Ishikawa (cell line): ENCODE data around the gene ZBTB20.

Source experiments
- CEBPB ChIP-seq: IDR thresholded peaks from 2 replicates; pipeline ENCODE4 v1.6.1; 2012
- CREB1 ChIP-seq: IDR thresholded peaks from 2 replicates; pipeline ENCODE4 v1.6.1; 2012; ENCODE audit warnings: low read depth
- EGR1 ChIP-seq: IDR thresholded peaks from 2 replicates; pipeline ENCODE4 v1.6.1; 2012
- EP300 ChIP-seq: IDR thresholded peaks from 2 replicates; pipeline ENCODE4 v1.6.1; 2012; ENCODE audit warnings: borderline replicate concordance
- FOXM1 ChIP-seq: IDR thresholded peaks from 2 replicates; pipeline ENCODE4 v1.6.1; 2012; ENCODE audit warnings: low read depth, borderline replicate concordance
- NFIC ChIP-seq: IDR thresholded peaks from 2 replicates; pipeline ENCODE4 v1.6.1; 2012
- RAD21 ChIP-seq: IDR thresholded peaks from 2 replicates; pipeline ENCODE4 v1.6.1; 2012; ENCODE audit warnings: low read depth
- REST ChIP-seq: IDR thresholded peaks from 2 replicates; pipeline ENCODE4 v1.6.1; 2012; ENCODE audit warnings: low read depth, mild to moderate bottlenecking
- TAF1 ChIP-seq: IDR thresholded peaks from 2 replicates; pipeline ENCODE4 v1.6.1; 2012; ENCODE audit warnings: low read depth, mild to moderate bottlenecking
- TCF12 ChIP-seq: IDR thresholded peaks from 2 replicates; pipeline ENCODE4 v1.6.1; 2012; ENCODE audit warnings: low read depth
- TEAD4 ChIP-seq: IDR thresholded peaks from 2 replicates; pipeline ENCODE4 v1.6.1; 2012
- YY1 ChIP-seq: IDR thresholded peaks from 2 replicates; pipeline ENCODE4 v1.6.1; 2012; ENCODE audit warnings: low read depth
- ZBTB7A ChIP-seq: IDR thresholded peaks from 2 replicates; pipeline ENCODE4 v1.6.1; 2012; ENCODE audit warnings: low read depth
- TF ChIP-seq, protein P1 (sequence below): IDR thresholded peaks from 2 replicates; pipeline ENCODE4 v1.6.1; 2012
- TF ChIP-seq, protein P2 (sequence below): IDR thresholded peaks from 2 replicates; pipeline ENCODE4 v1.6.1; 2012

The ZBTB20 gene

DNA sequence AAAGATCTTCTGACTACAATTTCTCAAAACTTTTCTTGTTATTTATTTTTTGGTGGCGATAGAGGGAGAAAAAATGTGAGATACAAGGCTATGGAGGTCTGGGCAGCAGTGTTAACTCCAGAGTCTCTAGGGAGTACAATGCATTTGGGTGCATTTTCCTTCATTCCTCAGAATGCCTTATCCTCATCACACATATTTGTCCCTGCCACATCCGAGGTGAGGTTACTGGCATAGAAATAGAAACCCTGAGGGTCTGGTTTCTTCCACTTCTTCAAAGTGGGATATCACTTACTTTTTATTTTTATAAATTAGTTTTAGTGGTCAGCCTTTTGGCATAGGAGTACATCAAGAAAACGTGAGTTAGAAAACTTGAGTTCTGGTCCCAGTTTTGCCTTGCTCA lies 702.9 kb downstream of the ZBTB20 start:
- TF ChIP-seq EP300 (no peak), FOXM1 (no peak), REST (no peak), EGR1 (no peak), TEAD4 (no peak), RAD21 (no peak), NFIC (no peak), TAF1 (no peak), ZBTB7A (no peak), CREB1 (no peak), TCF12 (no peak), CEBPB (no peak), YY1 (no peak)
- TF ChIP-seq, protein P1, sequence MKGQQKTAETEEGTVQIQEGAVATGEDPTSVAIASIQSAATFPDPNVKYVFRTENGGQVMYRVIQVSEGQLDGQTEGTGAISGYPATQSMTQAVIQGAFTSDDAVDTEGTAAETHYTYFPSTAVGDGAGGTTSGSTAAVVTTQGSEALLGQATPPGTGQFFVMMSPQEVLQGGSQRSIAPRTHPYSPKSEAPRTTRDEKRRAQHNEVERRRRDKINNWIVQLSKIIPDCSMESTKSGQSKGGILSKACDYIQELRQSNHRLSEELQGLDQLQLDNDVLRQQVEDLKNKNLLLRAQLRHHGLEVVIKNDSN = no peak
- TF ChIP-seq, protein P2, sequence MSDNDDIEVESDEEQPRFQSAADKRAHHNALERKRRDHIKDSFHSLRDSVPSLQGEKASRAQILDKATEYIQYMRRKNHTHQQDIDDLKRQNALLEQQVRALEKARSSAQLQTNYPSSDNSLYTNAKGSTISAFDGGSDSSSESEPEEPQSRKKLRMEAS = no peak

DNA sequence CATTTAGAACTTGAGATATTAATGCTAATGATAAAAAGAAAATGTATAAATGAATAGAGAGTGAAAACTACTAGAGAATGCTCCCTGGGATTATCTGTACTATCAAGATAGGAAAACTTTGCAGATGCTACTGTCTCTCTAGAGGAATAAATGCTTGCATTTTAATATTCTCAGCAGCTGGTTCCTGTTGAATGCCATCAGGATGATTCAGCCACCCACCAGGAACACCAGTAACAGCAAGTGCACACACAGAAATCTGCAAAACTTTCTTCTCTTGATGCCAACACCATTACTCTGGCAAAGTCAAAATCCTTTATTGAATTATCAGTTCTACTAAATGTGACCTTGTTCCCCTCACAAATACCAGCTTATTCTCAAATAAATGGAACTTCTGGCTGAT lies 704.8 kb downstream of the ZBTB20 start:
- no peak for TF ChIP-seq REST
- TF ChIP-seq TAF1 = no peak
- TF ChIP-seq, protein P2 = no peak
- TF ChIP-seq EP300 = no peak
- TF ChIP-seq CEBPB = no peak
- TF ChIP-seq EGR1 = no peak
- no peak for TF ChIP-seq TCF12
- no peak for TF ChIP-seq NFIC
- no peak for TF ChIP-seq CREB1
- no peak for TF ChIP-seq YY1
- TF ChIP-seq FOXM1 = no peak

DNA sequence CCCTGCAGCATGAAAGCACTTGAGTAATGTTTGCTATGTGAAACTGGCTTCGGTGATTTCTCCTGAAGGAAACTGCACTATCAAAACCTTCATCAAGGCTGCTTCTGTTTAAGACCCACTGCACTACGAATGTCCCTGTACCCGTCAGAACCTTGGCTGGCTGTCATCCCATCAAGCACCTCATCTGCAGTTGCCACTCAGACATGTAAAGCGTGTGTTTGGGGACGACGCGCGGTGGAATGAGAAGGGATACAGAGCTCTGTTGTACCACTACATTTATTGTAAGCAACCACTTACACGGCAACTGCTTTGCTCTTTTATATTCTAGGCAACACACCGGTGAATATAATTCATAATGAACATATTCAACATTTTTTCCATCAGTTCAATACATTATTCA lies 705.7 kb downstream of the ZBTB20 start:
- no peak for TF ChIP-seq CREB1
- TF ChIP-seq TAF1 = no peak
- no peak for TF ChIP-seq TEAD4
- no peak for TF ChIP-seq EP300
- TF ChIP-seq ZBTB7A = no peak
- TF ChIP-seq RAD21 = no peak
- TF ChIP-seq NFIC = no peak
- no peak for TF ChIP-seq YY1
- TF ChIP-seq CEBPB = no peak
- no peak for TF ChIP-seq TCF12
- TF ChIP-seq, protein P1 = no peak
- TF ChIP-seq, protein P2 = no peak
- no peak for TF ChIP-seq FOXM1
- no peak for TF ChIP-seq EGR1
- TF ChIP-seq REST = no peak

DNA sequence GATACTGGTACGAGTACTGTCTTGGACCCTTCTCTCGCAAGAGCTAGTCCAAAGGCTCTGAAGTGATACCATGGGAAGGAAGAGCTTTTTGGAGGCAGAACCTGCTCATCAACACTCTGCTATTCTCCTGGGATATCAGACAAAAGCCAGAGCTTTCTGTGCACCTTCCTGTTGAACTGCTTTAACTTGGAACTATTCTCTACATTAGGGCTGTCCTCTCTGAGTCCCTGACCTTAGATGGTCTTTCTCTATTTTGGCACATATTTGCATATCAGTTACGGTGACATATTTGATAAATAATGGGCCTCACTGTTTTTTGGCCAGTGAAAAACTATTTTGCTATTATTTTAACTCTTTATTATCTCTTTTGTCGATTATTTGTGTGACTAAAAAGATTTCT lies 706.4 kb downstream of the ZBTB20 start:
- no peak for TF ChIP-seq CREB1
- TF ChIP-seq FOXM1 = no peak
- no peak for TF ChIP-seq TAF1
- TF ChIP-seq REST = no peak
- TF ChIP-seq TCF12 = no peak
- no peak for TF ChIP-seq ZBTB7A
- no peak for TF ChIP-seq EGR1
- TF ChIP-seq TEAD4 = no peak
- TF ChIP-seq EP300 = no peak
- TF ChIP-seq RAD21 = no peak
- TF ChIP-seq YY1 = no peak
- TF ChIP-seq, protein P2 = no peak
- TF ChIP-seq CEBPB = no peak
- no peak for TF ChIP-seq NFIC
- TF ChIP-seq, protein P1 = no peak
